ENCODE results near the gene TMPRSS11B. TPM values are rescaled to one million over a fixed set of nuclear protein-coding genes. Genes with fewer than 3 reads are reported as not detected.

Gene TMPRSS11B
- total and polyA plus RNA-seq, 2 experiments from 2014 or later, result not detected

- H3K9me3 ChIP-seq (ENCODE audit: low read depth), result no peaks in the 10 kb centered on the region
- no peak for TF ChIP-seq CTCF (IDR thresholded peaks at IDR 0.05; ENCODE audit: low read depth, low read length)
- no peaks in the 10 kb centered on the region for H3K4me1 ChIP-seq (ENCODE audit: low read depth)
- no peak overlapping the region for H3K4me3 ChIP-seq
- no peak overlapping the region for H3K27ac ChIP-seq
- DNase-seq (ENCODE audit: low read depth in 1 of 2, low spot score in 1 of 2), result no peak
- no peaks in the 10 kb centered on the region for H3K27me3 ChIP-seq
- H3K36me3 ChIP-seq, result no peaks in the 10 kb centered on the region
Observed at GRCh38 chr4:68184923-68185322, 60.6 kb downstream of the TMPRSS11B start.

GRCh38 chr4:68183417-68183816 is 62.1 kb downstream of the TMPRSS11B start:
- Histone ChIP-seq H3K36me3 (no peaks in the 10 kb centered on the region), H3K4me1 (ENCODE audit: low read depth) (no peaks in the 10 kb centered on the region), H3K4me3 (no peak overlapping the region), H3K27ac (no peak overlapping the region), H3K27me3 (no peaks in the 10 kb centered on the region), H3K9me3 (ENCODE audit: low read depth) (no peaks in the 10 kb centered on the region)
- no peak for TF ChIP-seq CTCF (IDR thresholded peaks at IDR 0.05; ENCODE audit: low read depth, low read length)
- peak in 1 of 2 donors; percentile 6 for DNase-seq (ENCODE audit: low read depth in 1 of 2, low spot score in 1 of 2)

- Histone ChIP-seq H3K4me1 (ENCODE audit: low read depth) (no peaks in the 10 kb centered on the region), H3K4me3 (no peak overlapping the region), H3K27me3 (no peaks in the 10 kb centered on the region), H3K27ac (no peak overlapping the region), H3K36me3 (no peaks in the 10 kb centered on the region), H3K9me3 (ENCODE audit: low read depth) (no peaks in the 10 kb centered on the region)
- no peak for TF ChIP-seq CTCF (IDR thresholded peaks at IDR 0.05; ENCODE audit: low read depth, low read length)
- DNase-seq (ENCODE audit: low read depth in 1 of 2, low spot score in 1 of 2), result no peak
Observed at GRCh38 chr4:68182382-68182820, 63.1 kb downstream of the TMPRSS11B start.

- peak in 1 of 2 donors; percentile 25 for DNase-seq (ENCODE audit: low read depth in 1 of 2, low spot score in 1 of 2)
- TF ChIP-seq CTCF (IDR thresholded peaks at IDR 0.05; ENCODE audit: low read depth, low read length), result no peak
- Histone ChIP-seq H3K4me1 (ENCODE audit: low read depth) (no peaks in the 10 kb centered on the region), H3K9me3 (ENCODE audit: low read depth) (no peaks in the 10 kb centered on the region), H3K36me3 (no peaks in the 10 kb centered on the region), H3K4me3 (no peak overlapping the region), H3K27me3 (no peaks in the 10 kb centered on the region), H3K27ac (no peak overlapping the region)
Observed at GRCh38 chr4:68180849-68181526, 64.5 kb downstream of the TMPRSS11B start.

GRCh38 chr4:68176904-68177303 is 68.6 kb downstream of the TMPRSS11B start:
- H3K4me3 ChIP-seq, result no peak overlapping the region
- no peak overlapping the region for H3K27ac ChIP-seq
- DNase-seq (ENCODE audit: low read depth in 1 of 2, low spot score in 1 of 2), result no peak
- no peaks in the 10 kb centered on the region for H3K36me3 ChIP-seq
- no peak for TF ChIP-seq CTCF (IDR thresholded peaks at IDR 0.05; ENCODE audit: low read depth, low read length)
- H3K4me1 ChIP-seq (ENCODE audit: low read depth), result no peaks in the 10 kb centered on the region
- no peaks in the 10 kb centered on the region for H3K9me3 ChIP-seq (ENCODE audit: low read depth)
- H3K27me3 ChIP-seq, result no peaks in the 10 kb centered on the region

Other genes with a start within 250 kb of the TMPRSS11B start
- gene TMPRSS11F, start 115.8 kb downstream of the TMPRSS11B start, total RNA-seq, result not detected in 2 replicates
- gene TMPRSS11F, start 115.8 kb downstream of the TMPRSS11B start, polyA plus RNA-seq, result not detected in 2 replicates
- gene YTHDC1, start 104.4 kb upstream of the TMPRSS11B start, total RNA-seq, result 59.8 and 75.2 TPM in 2 replicates
- 31.0 and 58.1 TPM in 2 replicates for gene YTHDC1, start 104.4 kb upstream of the TMPRSS11B start, polyA plus RNA-seq
- not detected in 2 replicates for gene TMPRSS11E, start 201.8 kb upstream of the TMPRSS11B start, total RNA-seq
- not detected in 2 replicates for gene TMPRSS11E, start 201.8 kb upstream of the TMPRSS11B start, polyA plus RNA-seq

Measured in cardiac muscle cell (in vitro differentiated cells and primary cell).